ENCODE results near the gene SLC25A26. TPM values are rescaled to one million over a fixed set of nuclear protein-coding genes. Genes with fewer than 3 reads are reported as not detected.

The SLC25A26 gene
- total RNA-seq, 4 donors from 2014 or later, result 20.1 to 44.4 (median 23.2) TPM

- no peak overlapping the region for H3K4me3 ChIP-seq
- no peaks in the 10 kb centered on the region for H3K36me3 ChIP-seq
- TF ChIP-seq EP300 (IDR thresholded peaks at IDR 0.05) (no peak), POLR2A (IDR thresholded peaks at IDR 0.05) (no peak)
- TF ChIP-seq, protein P1, sequence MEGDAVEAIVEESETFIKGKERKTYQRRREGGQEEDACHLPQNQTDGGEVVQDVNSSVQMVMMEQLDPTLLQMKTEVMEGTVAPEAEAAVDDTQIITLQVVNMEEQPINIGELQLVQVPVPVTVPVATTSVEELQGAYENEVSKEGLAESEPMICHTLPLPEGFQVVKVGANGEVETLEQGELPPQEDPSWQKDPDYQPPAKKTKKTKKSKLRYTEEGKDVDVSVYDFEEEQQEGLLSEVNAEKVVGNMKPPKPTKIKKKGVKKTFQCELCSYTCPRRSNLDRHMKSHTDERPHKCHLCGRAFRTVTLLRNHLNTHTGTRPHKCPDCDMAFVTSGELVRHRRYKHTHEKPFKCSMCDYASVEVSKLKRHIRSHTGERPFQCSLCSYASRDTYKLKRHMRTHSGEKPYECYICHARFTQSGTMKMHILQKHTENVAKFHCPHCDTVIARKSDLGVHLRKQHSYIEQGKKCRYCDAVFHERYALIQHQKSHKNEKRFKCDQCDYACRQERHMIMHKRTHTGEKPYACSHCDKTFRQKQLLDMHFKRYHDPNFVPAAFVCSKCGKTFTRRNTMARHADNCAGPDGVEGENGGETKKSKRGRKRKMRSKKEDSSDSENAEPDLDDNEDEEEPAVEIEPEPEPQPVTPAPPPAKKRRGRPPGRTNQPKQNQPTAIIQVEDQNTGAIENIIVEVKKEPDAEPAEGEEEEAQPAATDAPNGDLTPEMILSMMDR (IDR thresholded peaks at IDR 0.05), result no peak
- H3K27me3 ChIP-seq, result no peaks in the 10 kb centered on the region
- 56 to 63% methylated on average over 3 of the region's 3 CpGs for WGBS, 2 donors
- no peaks in the 10 kb centered on the region for H3K9me3 ChIP-seq
- H3K4me1 ChIP-seq, result no peaks in the 10 kb centered on the region
- H3K27ac ChIP-seq, result no peak overlapping the region
- DNase-seq (ENCODE audit: low spot score in 2 of 2), result no peak
These were observed 141.7 kb downstream of the SLC25A26 start for GRCh38 chr3:66362541-66362941.

- TF ChIP-seq, protein P1 (IDR thresholded peaks at IDR 0.05), result no peak
- TF ChIP-seq EP300 (IDR thresholded peaks at IDR 0.05) (no peak), POLR2A (IDR thresholded peaks at IDR 0.05) (no peak)
- Histone ChIP-seq H3K27ac (no peak overlapping the region), H3K27me3 (no peaks in the 10 kb centered on the region), H3K4me3 (no peak overlapping the region), H3K36me3 (no peaks in the 10 kb centered on the region), H3K4me1 (no peaks in the 10 kb centered on the region), H3K9me3 (no peaks in the 10 kb centered on the region)
- 82 to 88% methylated on average over 6 of the region's 6 CpGs for WGBS, 2 donors
- no peak for DNase-seq (ENCODE audit: low spot score in 2 of 2)
These were observed 142.3 kb downstream of the SLC25A26 start for GRCh38 chr3:66363148-66363547.

DNA sequence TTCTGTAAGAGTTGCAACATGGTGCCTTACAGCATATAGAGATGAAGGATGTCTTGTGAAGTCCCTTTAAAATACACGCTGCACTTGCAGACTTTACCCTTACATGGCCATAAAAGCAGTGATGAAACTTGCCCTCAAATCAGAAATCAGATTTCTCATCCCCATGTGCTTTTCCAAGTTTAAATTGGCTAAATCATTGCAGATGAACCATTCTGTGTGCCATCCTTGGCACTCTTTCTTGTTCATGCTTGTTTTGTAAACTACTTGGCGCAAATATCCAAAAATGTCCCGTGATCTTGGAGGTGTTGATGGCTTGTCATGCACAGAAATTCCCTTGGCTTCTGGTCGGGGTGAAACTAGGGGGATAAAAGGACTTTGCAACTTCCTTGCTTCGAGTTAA is 144.3 kb downstream of the SLC25A26 start:
- Histone ChIP-seq H3K36me3 (peaks cover 0 to 1% (median 0%) of the 10 kb centered on the region in 3 donors), H3K27me3 (no peaks in the 10 kb centered on the region), H3K9me3 (no peaks in the 10 kb centered on the region), H3K4me3 (no peak overlapping the region), H3K27ac (no peak overlapping the region), H3K4me1 (no peaks in the 10 kb centered on the region)
- TF ChIP-seq, protein P1 (IDR thresholded peaks at IDR 0.05), result no peak
- TF ChIP-seq EP300 (IDR thresholded peaks at IDR 0.05) (no peak), POLR2A (IDR thresholded peaks at IDR 0.05) (no peak)
- no peak for DNase-seq (ENCODE audit: low spot score in 2 of 2)
- 80 to 89% methylated on average over 5 of the region's 5 CpGs for WGBS, 2 donors

GRCh38 chr3:66366747-66367146 is 145.9 kb downstream of the SLC25A26 start:
- TF ChIP-seq POLR2A (IDR thresholded peaks at IDR 0.05), result no peak
- no peak for TF ChIP-seq EP300 (IDR thresholded peaks at IDR 0.05)
- TF ChIP-seq, protein P1 (IDR thresholded peaks at IDR 0.05), result no peak
- Histone ChIP-seq H3K4me3 (no peak overlapping the region), H3K27ac (no peak overlapping the region), H3K36me3 (peaks cover 0 to 17% (median 0%) of the 10 kb centered on the region in 3 donors), H3K27me3 (no peaks in the 10 kb centered on the region), H3K4me1 (no peaks in the 10 kb centered on the region), H3K9me3 (no peaks in the 10 kb centered on the region)
- no peak for DNase-seq (ENCODE audit: low spot score in 2 of 2)
- WGBS, 2 donors, result 97 to 98% methylated on average over 7 of the region's 7 CpGs

- 69 to 75% methylated on average over 3 of the region's 3 CpGs for WGBS, 2 donors
- H3K9me3 ChIP-seq, result no peaks in the 10 kb centered on the region
- DNase-seq (ENCODE audit: low spot score in 2 of 2), result no peak
- H3K27ac ChIP-seq, result no peak overlapping the region
- TF ChIP-seq, protein P1 (IDR thresholded peaks at IDR 0.05), result no peak
- no peak for TF ChIP-seq EP300 (IDR thresholded peaks at IDR 0.05)
- no peak for TF ChIP-seq POLR2A (IDR thresholded peaks at IDR 0.05)
- no peaks in the 10 kb centered on the region for H3K27me3 ChIP-seq
- no peaks in the 10 kb centered on the region for H3K4me1 ChIP-seq
- H3K4me3 ChIP-seq, result no peak overlapping the region
- H3K36me3 ChIP-seq, result peaks cover 0 to 17% (median 0%) of the 10 kb centered on the region in 3 donors
These were observed 147.2 kb downstream of the SLC25A26 start for GRCh38 chr3:66367979-66368378.

All from tibial nerve (tissue), 4 donors.